Pancreas (tissue), 10 donors: ENCODE measurements around the gene C1QTNF8. TPM values are rescaled to one million over a fixed set of nuclear protein-coding genes. Genes with fewer than 3 reads are reported as not detected.

ENCODE experiments used
- ATAC-seq, 4 donors: fragments of 200-7000 bp; cut with Tn5 transposase; one replicate each; pipeline versions ENCODE4 v1.8.0 to v1.9.1; 2020; ENCODE audit warnings: mild to moderate bottlenecking in 4 of 4, moderate library complexity in 4 of 4
- DNase-seq, 6 donors: peaks; one replicate each; pipeline ENCODE4 v3.0.0-alpha.2; 2020
- FAIRE-seq: peaks from 2 replicates; lab custom pipeline; 2012; peaks lifted over from hg19 to GRCh38; lab: Jason Lieb, UNC
- H3K27ac ChIP-seq, 4 donors: fragments of 200-600 bp; sonication (generic); 1 replicate in 3 of 4; 2 replicates in 1 of 4; pipeline versions ENCODE4 v1.5.0 to v1.8.0; 2020
- H3K27me3 ChIP-seq, 4 donors: fragments of 200-600 bp; one replicate each; pipeline ENCODE4 v1.8.0; 2021
- H3K36me3 ChIP-seq, 3 donors: fragments of 200-600 bp; sonication (generic) in 1 of 3; one replicate each; pipeline versions ENCODE4 v1.5.0 to v1.8.0; 2020 to 2021
- H3K4me1 ChIP-seq, 3 donors: fragments of 200-600 bp; one replicate each; pipeline ENCODE4 v1.8.0; 2021
- H3K4me3 ChIP-seq, 4 donors: fragments of 200-600 bp; sonication (generic) in 2 of 4; one replicate each; pipeline versions ENCODE4 v1.5.0 to v1.8.0; 2020 to 2021
- H3K9me3 ChIP-seq, 4 donors: fragments of 200-600 bp; one replicate each; pipeline ENCODE4 v1.8.0; 2021
- CTCF ChIP-seq, 4 donors: fragments of 200-600 bp; sonication (generic) in 3 of 4; IDR thresholded peaks; one replicate each; pipeline versions ENCODE4 v1.5.0 to v1.8.0; 2021; ENCODE audit warnings: antibody characterized with exemption in 4 of 4
- WGBS, 2 donors: extraction: QIAGEN DNeasy Blood & Tissue Kit; methylation state at CpG; one replicate each; pipeline ENCODE4 v1.1.7; 2013; 5-methylcytosine and 5-hydroxymethylcytosine counted together
- intact Hi-C, 3 donors: fragments of 100-400 bp; cut with DNase I; formaldehyde crosslinking; loops; one replicate each; pipeline versions ENCODE4 v1.11.1 to v1.14.2; 2022
- polyA plus RNA-seq, 2 donors: library from polyadenylated mRNA; stranded (reverse); fragments of 200-250 nt; gene quantifications; one replicate each; pipeline ENCODE4 v1.2.3, GENCODE V29; 2013
- total RNA-seq, 6 donors: library from RNA; stranded (reverse); fragmentation: NEBNext Ultra II Directional in 4 of 6; extraction: Animal tissue kit (Norgen Biotek cat#: 25700) in 4 of 6; gene quantifications; one replicate each; pipeline versions ENCODE4 v1.2.1 to v1.2.4, GENCODE V29; 2021 to 2023
- donor health status: healthy with polysubstance abuse.
- donor health status: DM: no; HTN: no; CAD: no; lungs with moderate emphysema.
- donor health status: DM: no; HTN: no; CAD: no.
- donor health status: control.
- donor health status: control.
- donor health status: Bipolar disorder and iron deficiency.
- donor health status: DM: yes; HTN: yes; CAD: no.
- donor health status: DM: no; HTN: no; CAD: no.
- donor health status: DM: no; HTN: no; CAD: no.
- donor health status: DM: yes; HTN: yes; CAD: no.

The C1QTNF8 gene
- total and polyA plus RNA-seq, 8 donors, result 0.23 TPM; not detected in 7

GRCh38 chr16:1127971-1128715 lies 32.1 kb upstream of the C1QTNF8 start:
- intact Hi-C loops, result no loop called here
- 87 to 92% methylated on average over 29 to 31 of the region's 31 CpGs for WGBS, 2 donors
- no peak for FAIRE-seq
- Histone ChIP-seq H3K36me3 (no peaks in the 10 kb centered on the region), H3K9me3 (no peaks in the 10 kb centered on the region), H3K4me1 (peaks cover 0 to under 1% (median 0%) of the 10 kb centered on the region in 3 donors), H3K27me3 (no peaks in the 10 kb centered on the region), H3K4me3 (no peak overlapping the region), H3K27ac (no peak overlapping the region)
- DNase-seq, result no peak
- no peak for TF ChIP-seq CTCF (IDR thresholded peaks at IDR 0.05)
- ATAC-seq, result no peak

GRCh38 chr16:1127101-1127500 lies 31.1 kb upstream of the C1QTNF8 start:
- Histone ChIP-seq H3K4me1 (no peaks in the 10 kb centered on the region), H3K9me3 (no peaks in the 10 kb centered on the region), H3K4me3 (no peak overlapping the region), H3K36me3 (no peaks in the 10 kb centered on the region), H3K27me3 (no peaks in the 10 kb centered on the region), H3K27ac (no peak overlapping the region)
- FAIRE-seq, result no peak
- TF ChIP-seq CTCF (IDR thresholded peaks at IDR 0.05), result no peak
- ATAC-seq, result no peak
- intact Hi-C loops, result no loop called here
- DNase-seq, result no peak
- WGBS, 2 donors, result 56 to 69% methylated on average over 16 of the region's 16 CpGs

- H3K4me1 ChIP-seq, result no peaks in the 10 kb centered on the region
- WGBS, 2 donors, result 48 to 57% methylated on average over 8 to 10 of the region's 10 CpGs
- DNase-seq, result no peak
- H3K9me3 ChIP-seq, result no peaks in the 10 kb centered on the region
- no peak overlapping the region for H3K27ac ChIP-seq
- FAIRE-seq, result no peak
- no peak overlapping the region for H3K4me3 ChIP-seq
- ATAC-seq, result no peak
- intact Hi-C loops, result no loop called here
- no peaks in the 10 kb centered on the region for H3K36me3 ChIP-seq
- no peak for TF ChIP-seq CTCF (IDR thresholded peaks at IDR 0.05)
- H3K27me3 ChIP-seq, result no peaks in the 10 kb centered on the region
These were observed 30.5 kb upstream of the C1QTNF8 start for GRCh38 chr16:1126586-1126985.

- Histone ChIP-seq H3K9me3 (no peaks in the 10 kb centered on the region), H3K36me3 (no peaks in the 10 kb centered on the region), H3K4me3 (no peak overlapping the region), H3K4me1 (no peaks in the 10 kb centered on the region), H3K27me3 (no peaks in the 10 kb centered on the region), H3K27ac (no peak overlapping the region)
- no peak for TF ChIP-seq CTCF (IDR thresholded peaks at IDR 0.05)
- 50% methylated on average over 16 to 17 of the region's 17 CpGs for WGBS, 2 donors
- ATAC-seq (no peak), FAIRE-seq (no peak), DNase-seq (no peak)
- intact Hi-C loops, result no loop called here
These were observed 30.0 kb upstream of the C1QTNF8 start for GRCh38 chr16:1126044-1126443.

GRCh38 chr16:1125471-1125870 lies 29.4 kb upstream of the C1QTNF8 start:
- 58 to 65% methylated on average over 18 of the region's 18 CpGs for WGBS, 2 donors
- Histone ChIP-seq H3K9me3 (no peaks in the 10 kb centered on the region), H3K4me1 (no peaks in the 10 kb centered on the region), H3K27me3 (no peaks in the 10 kb centered on the region), H3K36me3 (no peaks in the 10 kb centered on the region), H3K4me3 (no peak overlapping the region), H3K27ac (no peak overlapping the region)
- TF ChIP-seq CTCF (IDR thresholded peaks at IDR 0.05), result no peak
- DNase-seq, result no peak
- FAIRE-seq, result no peak
- intact Hi-C loops, result no loop called here
- ATAC-seq, result peak in 3 of 4 donors; percentile 55 to 83 (median 78)
